NB4 (cell line): Measurements from ENCODE around the gene NDUFS2.
A peak's percentile ranks its signal among the peaks of the same experiment; 100 is the strongest.

Experiments
- DNase-seq: peaks from one replicate; pipeline ENCODE4 v3.0.0; 2010; ENCODE audit warnings: low read depth
- H3K4me3 ChIP-seq: one replicate; pipeline ENCODE4 v1.5.1; 2011; ENCODE audit warnings: mild to moderate bottlenecking, low read depth, low read length, moderate library complexity
- MYC ChIP-seq: IDR thresholded peaks from 2 replicates; pipeline ENCODE4 v1.6.1; 2011; ENCODE audit warnings: low read depth, low read length
- POLR2A ChIP-seq: IDR thresholded peaks from 2 replicates; pipeline ENCODE4 v1.6.1; 2011; ENCODE audit warnings: mild to moderate bottlenecking; ENCODE audit not compliant: insufficient read length; ENCODE audit errors: extremely low read depth
- TF ChIP-seq, protein P1 (sequence below): IDR thresholded peaks from one replicate; pipeline ENCODE4 v1.5.1; 2012; ENCODE audit warnings: low read depth, low read length
- TF ChIP-seq, protein P2 (sequence below): IDR thresholded peaks from 2 replicates; pipeline ENCODE4 v1.6.1; 2011; ENCODE audit warnings: low read depth, low read length

NDUFS2 gene

DNA sequence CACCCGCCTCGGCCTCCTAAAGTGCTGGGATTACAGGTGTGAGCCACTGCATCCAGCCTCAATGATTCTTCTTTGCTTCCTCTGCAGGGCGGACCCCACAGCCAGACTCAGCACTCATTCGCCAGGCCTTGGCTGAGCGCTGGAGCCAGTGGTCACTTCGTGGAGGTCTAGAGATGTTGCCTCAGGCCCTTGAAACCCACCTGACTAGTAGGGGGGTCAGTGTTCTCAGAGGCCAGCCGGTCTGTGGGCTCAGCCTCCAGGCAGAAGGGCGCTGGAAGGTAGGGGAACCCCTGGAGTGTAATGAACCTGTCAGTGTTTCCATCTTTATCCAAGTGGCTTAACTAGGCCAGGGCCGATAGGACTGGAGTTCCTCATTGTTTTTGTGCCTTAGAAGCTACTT, 33.3 kb upstream of the NDUFS2 start:
- DNase-seq: no peak
- no peak for TF ChIP-seq POLR2A
- TF ChIP-seq, protein P1, sequence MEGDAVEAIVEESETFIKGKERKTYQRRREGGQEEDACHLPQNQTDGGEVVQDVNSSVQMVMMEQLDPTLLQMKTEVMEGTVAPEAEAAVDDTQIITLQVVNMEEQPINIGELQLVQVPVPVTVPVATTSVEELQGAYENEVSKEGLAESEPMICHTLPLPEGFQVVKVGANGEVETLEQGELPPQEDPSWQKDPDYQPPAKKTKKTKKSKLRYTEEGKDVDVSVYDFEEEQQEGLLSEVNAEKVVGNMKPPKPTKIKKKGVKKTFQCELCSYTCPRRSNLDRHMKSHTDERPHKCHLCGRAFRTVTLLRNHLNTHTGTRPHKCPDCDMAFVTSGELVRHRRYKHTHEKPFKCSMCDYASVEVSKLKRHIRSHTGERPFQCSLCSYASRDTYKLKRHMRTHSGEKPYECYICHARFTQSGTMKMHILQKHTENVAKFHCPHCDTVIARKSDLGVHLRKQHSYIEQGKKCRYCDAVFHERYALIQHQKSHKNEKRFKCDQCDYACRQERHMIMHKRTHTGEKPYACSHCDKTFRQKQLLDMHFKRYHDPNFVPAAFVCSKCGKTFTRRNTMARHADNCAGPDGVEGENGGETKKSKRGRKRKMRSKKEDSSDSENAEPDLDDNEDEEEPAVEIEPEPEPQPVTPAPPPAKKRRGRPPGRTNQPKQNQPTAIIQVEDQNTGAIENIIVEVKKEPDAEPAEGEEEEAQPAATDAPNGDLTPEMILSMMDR: no peak
- TF ChIP-seq MYC: no peak
- TF ChIP-seq, protein P2, sequence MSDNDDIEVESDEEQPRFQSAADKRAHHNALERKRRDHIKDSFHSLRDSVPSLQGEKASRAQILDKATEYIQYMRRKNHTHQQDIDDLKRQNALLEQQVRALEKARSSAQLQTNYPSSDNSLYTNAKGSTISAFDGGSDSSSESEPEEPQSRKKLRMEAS: no peak

DNA sequence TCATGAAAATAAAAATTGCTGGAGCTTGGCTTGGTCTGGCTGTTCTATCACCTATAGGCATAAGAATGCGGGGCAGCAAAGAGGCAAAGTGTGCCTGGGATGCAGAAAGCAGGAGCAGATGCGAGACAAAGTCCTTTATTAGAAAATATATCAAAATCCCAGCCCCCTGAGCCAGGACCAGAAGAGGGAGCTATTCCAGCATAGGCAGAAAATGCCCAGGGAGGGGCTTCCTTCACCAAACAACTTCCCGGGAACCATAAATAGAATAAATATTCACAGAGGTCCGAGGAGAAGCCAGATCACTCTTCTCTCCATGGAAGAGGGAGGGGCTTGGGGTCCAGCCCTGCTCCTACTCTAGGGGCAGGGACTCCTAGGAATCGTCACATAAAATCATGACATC, 31.0 kb upstream of the NDUFS2 start:
- no peak overlapping the region for H3K4me3 ChIP-seq
- DNase-seq: no peak

More for the DNA sequence above, 33.3 kb upstream of the NDUFS2 start:
- no peak overlapping the region for H3K4me3 ChIP-seq

DNA sequence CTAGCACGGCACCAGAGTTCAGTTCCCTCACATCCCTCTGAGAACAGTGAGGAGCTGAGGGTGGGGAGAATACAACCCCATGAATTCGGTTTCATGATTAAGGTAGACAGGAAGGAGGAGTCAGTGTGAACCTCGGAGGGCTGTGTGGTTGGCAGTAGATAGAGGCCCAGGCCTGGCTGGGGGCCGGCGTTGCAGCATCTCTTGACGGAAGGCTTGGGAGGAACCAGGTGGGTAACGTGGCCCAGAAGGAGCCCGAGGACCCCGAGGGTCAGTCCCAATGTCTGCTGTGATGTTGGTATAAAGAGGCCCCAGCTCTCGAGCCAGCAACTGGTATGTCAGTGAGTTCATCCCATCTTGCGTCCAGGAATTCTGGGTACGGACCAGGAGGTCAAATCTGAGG, 30.5 kb upstream of the NDUFS2 start:
- DNase-seq: no peak
- no peak overlapping the region for H3K4me3 ChIP-seq
- TF ChIP-seq, protein P2: no peak
- no peak for TF ChIP-seq MYC
- TF ChIP-seq, protein P1: no peak
- TF ChIP-seq POLR2A: no peak

More for the DNA sequence above, 31.0 kb upstream of the NDUFS2 start:
- no peak for TF ChIP-seq POLR2A
- TF ChIP-seq MYC: no peak
- TF ChIP-seq, protein P1: peak; percentile 16

DNA sequence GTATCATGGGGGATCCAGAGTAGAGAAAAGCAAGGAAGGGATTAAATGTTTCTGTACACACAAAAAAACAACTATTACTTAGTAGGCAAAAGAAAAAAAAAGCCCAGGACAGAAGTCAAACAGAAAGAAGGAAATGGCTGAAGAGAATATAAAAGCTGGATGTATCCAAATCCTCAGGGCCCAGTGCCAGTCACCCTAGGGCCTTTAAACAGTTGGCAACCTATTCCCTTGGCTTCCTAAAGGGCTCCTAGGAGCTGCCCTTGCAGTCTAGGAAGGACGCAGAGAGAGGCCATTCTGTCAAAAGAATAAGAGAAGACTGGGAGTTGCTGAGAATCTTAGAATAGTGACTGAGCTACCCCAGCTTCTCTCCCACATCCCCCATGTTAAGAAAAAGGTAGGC, 29.8 kb upstream of the NDUFS2 start:
- DNase-seq: no peak
- TF ChIP-seq, protein P2: no peak
- TF ChIP-seq POLR2A: no peak
- TF ChIP-seq, protein P1: no peak
- H3K4me3 ChIP-seq: no peak overlapping the region

DNA sequence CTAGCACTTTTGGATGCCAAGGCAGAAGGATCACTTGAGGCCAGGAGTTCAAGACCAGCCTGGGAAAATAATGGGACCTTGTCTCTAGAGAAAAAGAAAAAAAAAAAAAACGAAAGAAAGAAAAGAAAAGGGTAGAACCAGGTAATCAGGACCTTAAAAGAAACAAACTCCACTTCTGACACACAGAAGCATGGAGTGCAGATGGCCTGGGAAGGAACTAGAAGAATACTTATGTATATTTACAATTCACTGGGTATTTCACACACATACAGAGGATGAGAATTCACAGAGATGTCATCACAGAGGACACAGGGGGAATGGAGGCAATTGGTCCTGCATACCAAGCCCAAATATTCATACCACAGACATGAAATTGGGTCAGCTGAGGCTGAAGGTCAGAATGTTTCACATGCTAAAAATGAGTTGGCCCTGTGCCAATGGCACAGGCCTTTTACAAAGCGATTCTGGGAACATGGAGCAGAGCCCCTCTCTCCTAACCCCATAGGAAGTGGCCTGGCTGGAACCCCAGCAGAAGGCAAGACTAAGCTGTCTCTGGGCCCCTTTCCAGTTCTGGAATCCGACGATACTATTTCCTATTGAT, 29.3 kb upstream of the NDUFS2 start:
- H3K4me3 ChIP-seq: no peak overlapping the region
- TF ChIP-seq, protein P2: no peak
- TF ChIP-seq, protein P1: no peak
- TF ChIP-seq POLR2A (no peak), MYC (no peak)
- no peak for DNase-seq

DNA sequence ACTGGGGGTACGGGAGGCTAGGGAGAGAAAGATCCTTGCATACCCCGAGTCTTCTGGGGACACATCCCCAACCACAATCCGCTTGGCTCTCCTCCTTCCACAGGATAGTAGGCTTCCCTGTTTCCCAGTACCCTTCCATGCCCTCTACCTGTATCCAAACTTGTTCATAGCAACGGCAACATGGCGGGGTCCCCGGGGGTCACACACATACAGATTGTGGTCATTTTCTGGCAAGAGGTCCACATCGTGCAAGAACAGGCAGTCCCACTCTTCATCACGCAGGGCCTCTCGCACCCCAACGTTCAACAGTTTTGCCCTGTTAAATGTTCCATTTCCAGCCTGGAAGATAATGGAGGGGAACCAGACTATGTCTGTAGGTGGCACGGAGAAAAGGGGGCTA, 28.5 kb upstream of the NDUFS2 start:
- no peak for DNase-seq
- no peak for TF ChIP-seq POLR2A
- no peak for TF ChIP-seq MYC
- TF ChIP-seq, protein P2: no peak
- TF ChIP-seq, protein P1: no peak
- H3K4me3 ChIP-seq: no peak overlapping the region
